Subcutaneous abdominal adipose tissue (tissue), 5 donors: Measurements from ENCODE around the gene ATP2B2.

Experiments
- H3K27ac ChIP-seq: one replicate; pipeline ENCODE4 v1.7.0; 2013; ENCODE audit warnings: low read depth, mild to moderate bottlenecking, inconsistent platforms, low read length, moderate library complexity
- H3K27me3 ChIP-seq, 5 donors: one replicate each; pipeline ENCODE4 v1.7.0; 2013; ENCODE audit warnings: low read length in 5 of 5, inconsistent platforms in 1 of 5; ENCODE audit not compliant: control insufficient read depth in 5 of 5, insufficient read depth in 4 of 5
- H3K36me3 ChIP-seq, 5 donors: one replicate each; pipeline ENCODE4 v1.7.0; 2013; ENCODE audit warnings: low read length in 5 of 5; ENCODE audit not compliant: control insufficient read depth in 5 of 5, insufficient read depth in 5 of 5
- H3K4me1 ChIP-seq, 5 donors: one replicate each; pipeline ENCODE4 v1.7.0; 2013; ENCODE audit warnings: low read length in 5 of 5, mild to moderate bottlenecking in 3 of 5, moderate library complexity in 1 of 5; ENCODE audit not compliant: control insufficient read depth in 5 of 5, insufficient read depth in 5 of 5
- H3K4me3 ChIP-seq, 5 donors: one replicate each; pipeline ENCODE4 v1.7.0; 2013; ENCODE audit warnings: low read length in 5 of 5, low read depth in 1 of 5
- H3K9ac ChIP-seq, 5 donors: one replicate each; pipeline ENCODE4 v1.7.0; 2013; ENCODE audit warnings: low read length in 5 of 5, mild to moderate bottlenecking in 4 of 5, moderate library complexity in 3 of 5
- H3K9me3 ChIP-seq, 5 donors: one replicate each; pipeline ENCODE4 v1.7.0; 2013; ENCODE audit warnings: low read length in 5 of 5; ENCODE audit not compliant: control insufficient read depth in 5 of 5
- donor health status: healthy.
- donor health status: healthy.
- donor health status: healthy.
- donor health status: healthy.
- donor health status: healthy.

Gene ATP2B2

DNA sequence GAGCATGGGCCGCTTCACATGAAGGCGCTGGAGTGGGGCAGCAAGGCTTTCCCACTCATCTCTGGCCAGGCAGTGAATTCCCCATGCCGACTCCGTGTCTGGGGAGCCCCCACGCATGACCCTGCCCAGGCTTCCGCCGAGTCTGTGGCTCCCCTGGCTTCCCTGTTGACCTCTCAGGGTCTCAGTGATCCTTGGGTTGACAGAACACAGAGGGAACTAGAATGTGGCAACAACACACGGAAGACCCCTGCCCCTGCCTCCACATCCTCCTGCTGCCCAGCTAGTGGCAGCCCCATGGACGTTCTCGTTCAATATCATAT lies 61.3 kb downstream of the ATP2B2 start:
- H3K9ac ChIP-seq = no peak overlapping the region
- no peaks in the 10 kb centered on the region for H3K4me1 ChIP-seq
- H3K27ac ChIP-seq = no peak overlapping the region
- H3K36me3 ChIP-seq = no peaks in the 10 kb centered on the region
- H3K27me3 ChIP-seq = peaks cover 0 to 31% (median 6%) of the 10 kb centered on the region in 5 donors
- H3K9me3 ChIP-seq = no peaks in the 10 kb centered on the region
- H3K4me3 ChIP-seq = no peak overlapping the region

- Histone ChIP-seq H3K9me3 (no peaks in the 10 kb centered on the region), H3K27me3 (peaks cover 0 to 31% (median 6%) of the 10 kb centered on the region in 5 donors), H3K4me1 (no peaks in the 10 kb centered on the region), H3K9ac (no peak overlapping the region), H3K4me3 (no peak overlapping the region), H3K27ac (no peak overlapping the region), H3K36me3 (no peaks in the 10 kb centered on the region)
These were observed 61.9 kb downstream of the ATP2B2 start for GRCh38 chr3:10443272-10444109.

- Histone ChIP-seq H3K36me3 (no peaks in the 10 kb centered on the region), H3K27ac (no peak overlapping the region), H3K27me3 (peaks cover 0 to 27% (median 6%) of the 10 kb centered on the region in 5 donors), H3K9me3 (no peaks in the 10 kb centered on the region), H3K9ac (no peak overlapping the region), H3K4me3 (no peak overlapping the region), H3K4me1 (no peaks in the 10 kb centered on the region)
These were observed 63.1 kb downstream of the ATP2B2 start for GRCh38 chr3:10442151-10442795.

- no peak overlapping the region for H3K4me3 ChIP-seq
- no peaks in the 10 kb centered on the region for H3K36me3 ChIP-seq
- H3K4me1 ChIP-seq = no peaks in the 10 kb centered on the region
- H3K27me3 ChIP-seq = peaks cover 0 to 12% (median 5%) of the 10 kb centered on the region in 5 donors
- H3K9me3 ChIP-seq = peaks cover 0 to under 1% (median 0%) of the 10 kb centered on the region in 5 donors
- no peak overlapping the region for H3K9ac ChIP-seq
- no peak overlapping the region for H3K27ac ChIP-seq
These were observed 64.7 kb downstream of the ATP2B2 start for GRCh38 chr3:10440684-10441083.

GRCh38 chr3:10438902-10439610 lies 66.3 kb downstream of the ATP2B2 start:
- Histone ChIP-seq H3K9me3 (peaks cover 0 to 5% (median 0%) of the 10 kb centered on the region in 5 donors), H3K36me3 (no peaks in the 10 kb centered on the region), H3K27ac (no peak overlapping the region), H3K4me3 (no peak overlapping the region), H3K27me3 (peaks cover 0 to 4% (median 3%) of the 10 kb centered on the region in 5 donors), H3K9ac (no peak overlapping the region), H3K4me1 (no peaks in the 10 kb centered on the region)

DNA sequence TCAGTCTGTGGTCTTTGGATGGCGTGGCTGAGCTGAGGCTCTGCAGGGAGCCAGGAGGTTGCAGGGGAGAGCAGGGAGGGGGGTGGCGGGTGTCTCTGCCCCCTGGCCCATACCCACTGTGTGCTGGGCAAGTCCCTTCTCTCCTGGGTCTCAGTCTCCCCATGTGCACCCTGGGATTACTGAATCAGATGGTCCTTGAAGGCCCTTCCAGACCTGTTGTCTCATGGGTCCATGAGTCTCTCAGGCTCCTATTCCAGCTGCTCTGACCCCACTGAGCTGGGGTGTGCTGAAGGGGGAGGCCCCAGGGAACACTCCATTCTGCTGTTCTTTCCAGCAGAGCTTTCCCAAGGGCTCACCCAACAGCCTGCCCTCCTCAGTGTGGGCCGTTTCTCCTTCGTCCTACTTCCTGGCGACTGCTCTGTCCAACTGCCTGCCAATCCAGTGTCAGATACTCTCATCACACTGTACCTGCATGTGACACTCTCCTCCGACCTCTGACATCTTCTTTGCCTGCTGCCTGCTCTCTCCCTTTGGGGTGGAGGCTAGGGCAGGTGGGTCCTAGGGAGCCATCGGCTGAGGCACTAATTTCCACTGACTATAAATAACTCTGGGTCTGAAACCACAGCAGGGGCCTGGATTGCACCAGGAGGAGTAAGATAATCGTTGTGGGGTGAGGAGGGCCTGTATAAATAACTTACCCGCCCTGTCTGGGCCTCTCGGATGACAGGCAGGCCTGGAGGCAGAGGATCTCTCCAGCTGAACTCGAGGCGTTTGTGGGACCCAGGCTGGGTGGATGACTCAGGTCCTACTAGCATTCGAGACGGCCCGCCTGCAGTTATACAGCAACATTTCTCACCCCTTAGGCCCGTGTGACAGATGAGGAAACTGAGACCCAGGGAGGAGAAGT lies 67.1 kb downstream of the ATP2B2 start:
- no peaks in the 10 kb centered on the region for H3K36me3 ChIP-seq
- peaks cover 0 to 5% (median 0%) of the 10 kb centered on the region in 5 donors for H3K9me3 ChIP-seq
- no peaks in the 10 kb centered on the region for H3K4me1 ChIP-seq
- peaks cover 0 to 4% (median 3%) of the 10 kb centered on the region in 5 donors for H3K27me3 ChIP-seq
- no peak overlapping the region for H3K27ac ChIP-seq
- H3K9ac ChIP-seq = no peak overlapping the region
- no peak overlapping the region for H3K4me3 ChIP-seq

DNA sequence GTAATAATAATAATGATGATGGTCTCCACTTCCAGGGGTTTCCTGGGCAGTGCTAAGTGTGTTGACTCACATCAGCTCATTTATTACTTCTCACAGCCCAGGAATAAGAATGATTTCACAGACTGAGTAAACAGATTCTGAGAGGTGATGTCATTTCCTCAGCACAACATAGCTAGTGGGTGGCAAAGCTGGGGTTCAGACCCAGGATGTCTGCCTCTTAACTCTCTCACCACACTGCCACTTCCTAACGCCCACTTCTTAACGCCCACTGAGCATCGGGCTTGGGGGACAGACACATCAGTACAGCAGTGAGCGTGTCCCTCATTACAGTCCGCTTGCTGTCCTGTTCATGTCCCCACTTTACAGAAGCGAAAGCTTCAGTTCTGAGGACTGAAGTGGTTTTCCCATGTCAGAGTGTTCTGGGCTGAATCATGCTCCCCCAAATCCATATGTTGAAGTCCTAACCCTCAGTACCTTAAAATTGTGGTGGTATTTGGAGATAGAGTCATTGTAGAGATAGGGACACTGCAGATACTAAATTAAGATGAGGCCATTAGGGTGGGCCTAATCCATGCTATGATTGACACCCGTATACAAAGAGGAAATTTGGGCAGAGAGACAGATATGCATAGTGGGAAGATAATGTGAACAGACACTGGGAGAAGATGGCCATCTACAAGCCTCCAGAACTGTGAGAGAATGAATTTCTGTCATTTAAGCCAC lies 68.0 kb downstream of the ATP2B2 start:
- H3K27me3 ChIP-seq = peaks cover 0 to 6% (median 3%) of the 10 kb centered on the region in 5 donors
- no peaks in the 10 kb centered on the region for H3K4me1 ChIP-seq
- peaks cover 0 to 5% (median 0%) of the 10 kb centered on the region in 5 donors for H3K9me3 ChIP-seq
- no peak overlapping the region for H3K9ac ChIP-seq
- no peak overlapping the region for H3K27ac ChIP-seq
- no peak overlapping the region for H3K4me3 ChIP-seq
- H3K36me3 ChIP-seq = no peaks in the 10 kb centered on the region

DNA sequence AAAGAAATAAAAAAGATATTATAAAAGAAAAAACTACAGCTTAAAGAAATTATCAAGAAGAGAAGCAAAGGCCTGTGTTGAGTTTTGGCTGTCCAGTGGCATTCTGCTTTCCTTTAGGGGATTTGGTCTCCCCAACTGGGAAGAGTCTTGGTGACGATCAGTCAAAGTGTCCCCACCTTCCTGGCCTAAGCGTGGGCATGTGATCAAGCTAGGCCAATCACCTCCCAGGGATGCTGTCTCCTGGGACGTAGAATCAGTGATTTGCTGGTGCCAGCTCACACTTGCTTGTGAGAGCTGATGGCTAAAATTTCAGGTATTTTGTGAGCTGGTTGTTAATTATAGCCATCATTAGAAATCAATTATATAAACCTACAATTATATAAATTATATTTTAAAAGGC lies 69.5 kb downstream of the ATP2B2 start:
- Histone ChIP-seq H3K4me3 (no peak overlapping the region), H3K36me3 (no peaks in the 10 kb centered on the region), H3K9me3 (peaks cover 0 to 5% (median 0%) of the 10 kb centered on the region in 5 donors), H3K27ac (no peak overlapping the region), H3K4me1 (no peaks in the 10 kb centered on the region), H3K9ac (no peak overlapping the region), H3K27me3 (peaks cover 0 to 7% (median 3%) of the 10 kb centered on the region in 5 donors)

DNA sequence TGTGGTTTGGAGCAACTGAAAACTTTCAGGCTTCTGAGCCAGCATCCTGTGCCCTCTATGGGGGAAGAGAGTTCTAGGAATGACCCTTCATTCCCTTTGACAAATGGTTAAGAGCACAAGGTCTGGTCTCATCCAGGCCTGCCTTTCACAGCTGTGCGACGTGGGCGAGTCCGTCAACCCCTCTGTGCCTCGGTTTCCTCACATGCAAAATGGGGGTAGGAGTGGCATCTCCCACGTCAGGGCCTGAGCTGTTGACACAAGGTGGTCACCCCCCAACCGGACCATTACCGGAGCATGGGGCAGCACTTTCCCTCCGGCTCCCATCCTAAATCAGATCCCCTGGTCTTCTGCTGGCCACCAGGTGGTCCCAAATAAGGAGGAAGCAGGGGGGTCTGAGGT lies 70.4 kb downstream of the ATP2B2 start:
- Histone ChIP-seq H3K9ac (no peak overlapping the region), H3K9me3 (peaks cover 0 to 5% (median 0%) of the 10 kb centered on the region in 5 donors), H3K36me3 (no peaks in the 10 kb centered on the region), H3K4me3 (no peak overlapping the region), H3K27me3 (peaks cover 0 to 7% (median 3%) of the 10 kb centered on the region in 5 donors), H3K4me1 (no peaks in the 10 kb centered on the region), H3K27ac (no peak overlapping the region)
